ENCODE results near the gene MAP7D2.

- TF ChIP-seq REST (tag by site-specific recombination; IDR thresholded peaks at IDR 0.05) (no peak), ZNF114 (tag by site-specific recombination; IDR thresholded peaks at IDR 0.05) (no peak), ZNF221 (tag by site-specific recombination; IDR thresholded peaks at IDR 0.05; ENCODE audit: borderline replicate concordance) (no peak), ZEB2 (tag by site-specific recombination; IDR thresholded peaks at IDR 0.05) (no peak)
- TF ChIP-seq, protein P1, sequence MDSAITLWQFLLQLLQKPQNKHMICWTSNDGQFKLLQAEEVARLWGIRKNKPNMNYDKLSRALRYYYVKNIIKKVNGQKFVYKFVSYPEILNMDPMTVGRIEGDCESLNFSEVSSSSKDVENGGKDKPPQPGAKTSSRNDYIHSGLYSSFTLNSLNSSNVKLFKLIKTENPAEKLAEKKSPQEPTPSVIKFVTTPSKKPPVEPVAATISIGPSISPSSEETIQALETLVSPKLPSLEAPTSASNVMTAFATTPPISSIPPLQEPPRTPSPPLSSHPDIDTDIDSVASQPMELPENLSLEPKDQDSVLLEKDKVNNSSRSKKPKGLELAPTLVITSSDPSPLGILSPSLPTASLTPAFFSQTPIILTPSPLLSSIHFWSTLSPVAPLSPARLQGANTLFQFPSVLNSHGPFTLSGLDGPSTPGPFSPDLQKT (IDR thresholded peaks at IDR 0.05; ENCODE audit: borderline replicate concordance, low read depth, low read length): no peak
These were observed 152.5 kb downstream of the MAP7D2 start for GRCh38 chrX:19964017-19964710.
